MM.1S (cell line): ENCODE measurements around the gene ANO2.

Experiments used
- DNase-seq: peaks from one replicate; pipeline ENCODE4 v3.0.0-alpha.2; 2015
- H2AFZ ChIP-seq: fragments of 300-600 bp; sonication (generic); 2 replicates; pipeline ENCODE4 v1.6.0; 2016; ENCODE audit warnings: antibody characterized with exemption, low read length
- H3F3A ChIP-seq: fragments of 300-600 bp; sonication (generic); 2 replicates; pipeline ENCODE4 v1.6.1; 2016; ENCODE audit warnings: mild to moderate bottlenecking, antibody characterized with exemption, low read length, moderate library complexity, mixed read lengths; ENCODE audit not compliant: insufficient read depth
- H3K27ac ChIP-seq: fragments of 300-600 bp; sonication (generic); 2 replicates; pipeline ENCODE4 v1.5.1; 2016; ENCODE audit warnings: mild to moderate bottlenecking, low read length
- H3K27me3 ChIP-seq: fragments of 300-600 bp; sonication (generic); replicated peaks from 2 replicates; pipeline ENCODE4 v1.6.0; 2016; ENCODE audit warnings: low read length; ENCODE audit not compliant: insufficient read depth
- H3K36me3 ChIP-seq: fragments of 300-600 bp; sonication (generic); replicated peaks from 2 replicates; pipeline ENCODE4 v1.6.1; 2016; ENCODE audit warnings: mild to moderate bottlenecking, low read length, mixed read lengths; ENCODE audit not compliant: insufficient read depth
- H3K4me1 ChIP-seq: fragments of 300-600 bp; sonication (generic); 2 replicates; pipeline ENCODE4 v1.6.1; 2016; ENCODE audit warnings: low read length, mixed read lengths
- H3K4me2 ChIP-seq: fragments of 300-600 bp; sonication (generic); 2 replicates; pipeline ENCODE4 v1.6.0; 2016; ENCODE audit warnings: low read depth, low read length
- H3K4me3 ChIP-seq: fragments of 300-600 bp; sonication (generic); 2 replicates; pipeline ENCODE4 v1.5.1; 2016; ENCODE audit warnings: low read length, mixed read lengths
- H3K79me2 ChIP-seq: fragments of 300-600 bp; sonication (generic); 2 replicates; pipeline ENCODE4 v1.6.1; 2016; ENCODE audit warnings: mixed run types, low read length, mixed read lengths
- H3K9ac ChIP-seq: fragments of 300-600 bp; sonication (generic); 2 replicates; pipeline ENCODE4 v1.6.1; 2016; ENCODE audit warnings: low read length, mixed read lengths
- H3K9me2 ChIP-seq: fragments of 300-600 bp; sonication (generic); replicated peaks from 2 replicates; pipeline ENCODE4 v1.6.1; 2016; ENCODE audit warnings: mild to moderate bottlenecking, low read length, mixed read lengths; ENCODE audit not compliant: insufficient read depth
- H3K9me3 ChIP-seq: fragments of 300-600 bp; sonication (generic); replicated peaks from 2 replicates; pipeline ENCODE4 v1.6.1; 2016; ENCODE audit warnings: mild to moderate bottlenecking, low read length, mixed read lengths; ENCODE audit not compliant: insufficient read depth
- H4K20me1 ChIP-seq: fragments of 300-600 bp; sonication (generic); 2 replicates; pipeline ENCODE4 v1.6.1; 2016; ENCODE audit warnings: mild to moderate bottlenecking, low read length, moderate library complexity, mixed read lengths; ENCODE audit not compliant: insufficient read depth
- EZH2 ChIP-seq: fragments of 300-600 bp; sonication (generic); optimal IDR thresholded peaks from 2 replicates; pipeline ENCODE3; 2017; ENCODE audit warnings: low read depth, mild to moderate bottlenecking, antibody characterized with exemption, low read length, mixed read lengths
- EZH2phosphoT487 ChIP-seq: fragments of 300-600 bp; sonication (generic); IDR thresholded peaks from 2 replicates; pipeline ENCODE4 v1.6.1; 2018; ENCODE audit warnings: antibody characterized with exemption, low read length
- TF ChIP-seq, protein P1 (sequence below): fragments of 300-600 bp; sonication (generic); IDR thresholded peaks from 2 replicates; pipeline ENCODE4 v1.5.1; 2016; ENCODE audit warnings: antibody characterized with exemption, low read length, mixed read lengths

The ANO2 gene

GRCh38 chr12:5515458-5515857 is 429.6 kb downstream of the ANO2 start:
- no peak for DNase-seq
- Histone ChIP-seq H2AFZ (no peak overlapping the region), H3K27me3 (no peaks in the 10 kb centered on the region), H3K27ac (no peak overlapping the region), H3K4me2 (no peak overlapping the region), H3K36me3 (no peaks in the 10 kb centered on the region), H3K9me2 (no peaks in the 10 kb centered on the region), H3K79me2 (no peaks in the 10 kb centered on the region), H3F3A (no peaks in the 10 kb centered on the region), H3K9me3 (no peaks in the 10 kb centered on the region), H4K20me1 (no peaks in the 10 kb centered on the region), H3K4me3 (no peak overlapping the region), H3K4me1 (no peaks in the 10 kb centered on the region), H3K9ac (no peak overlapping the region)
- TF ChIP-seq, protein P1, sequence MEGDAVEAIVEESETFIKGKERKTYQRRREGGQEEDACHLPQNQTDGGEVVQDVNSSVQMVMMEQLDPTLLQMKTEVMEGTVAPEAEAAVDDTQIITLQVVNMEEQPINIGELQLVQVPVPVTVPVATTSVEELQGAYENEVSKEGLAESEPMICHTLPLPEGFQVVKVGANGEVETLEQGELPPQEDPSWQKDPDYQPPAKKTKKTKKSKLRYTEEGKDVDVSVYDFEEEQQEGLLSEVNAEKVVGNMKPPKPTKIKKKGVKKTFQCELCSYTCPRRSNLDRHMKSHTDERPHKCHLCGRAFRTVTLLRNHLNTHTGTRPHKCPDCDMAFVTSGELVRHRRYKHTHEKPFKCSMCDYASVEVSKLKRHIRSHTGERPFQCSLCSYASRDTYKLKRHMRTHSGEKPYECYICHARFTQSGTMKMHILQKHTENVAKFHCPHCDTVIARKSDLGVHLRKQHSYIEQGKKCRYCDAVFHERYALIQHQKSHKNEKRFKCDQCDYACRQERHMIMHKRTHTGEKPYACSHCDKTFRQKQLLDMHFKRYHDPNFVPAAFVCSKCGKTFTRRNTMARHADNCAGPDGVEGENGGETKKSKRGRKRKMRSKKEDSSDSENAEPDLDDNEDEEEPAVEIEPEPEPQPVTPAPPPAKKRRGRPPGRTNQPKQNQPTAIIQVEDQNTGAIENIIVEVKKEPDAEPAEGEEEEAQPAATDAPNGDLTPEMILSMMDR, result no peak
- TF ChIP-seq EZH2phosphoT487 (no peak), EZH2 (no peak)

DNA sequence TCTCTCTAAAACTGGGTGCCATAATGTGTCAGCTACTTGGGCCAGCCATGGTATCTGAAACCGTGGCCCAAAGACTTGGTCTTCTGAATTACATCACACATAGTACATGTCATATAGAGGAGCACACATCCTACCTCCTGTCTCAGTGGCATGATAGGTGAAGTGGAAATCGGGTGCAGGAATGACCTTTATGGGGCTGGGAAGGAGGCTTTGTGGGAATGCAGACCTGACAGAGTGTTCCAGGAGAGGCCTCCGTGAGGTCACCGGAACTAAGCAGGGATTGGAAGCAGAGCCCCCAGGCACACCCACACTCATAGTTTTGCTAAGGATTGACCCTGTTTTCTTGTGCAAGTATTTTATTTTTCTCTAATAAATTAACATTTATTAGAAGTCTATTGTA is 430.5 kb downstream of the ANO2 start:
- no peak overlapping the region for H3K9ac ChIP-seq
- H3K4me2 ChIP-seq, result no peak overlapping the region
- H3K79me2 ChIP-seq, result no peaks in the 10 kb centered on the region
- H3K27ac ChIP-seq, result no peak overlapping the region
- H3K9me2 ChIP-seq, result no peaks in the 10 kb centered on the region
- no peaks in the 10 kb centered on the region for H3K9me3 ChIP-seq
- H3K27me3 ChIP-seq, result no peaks in the 10 kb centered on the region
- no peak overlapping the region for H2AFZ ChIP-seq
- TF ChIP-seq EZH2phosphoT487, result no peak
- TF ChIP-seq, protein P1, result no peak
- no peak for TF ChIP-seq EZH2
- DNase-seq, result no peak
- H3F3A ChIP-seq, result no peaks in the 10 kb centered on the region
- H4K20me1 ChIP-seq, result no peaks in the 10 kb centered on the region
- no peak overlapping the region for H3K4me3 ChIP-seq
- H3K36me3 ChIP-seq, result no peaks in the 10 kb centered on the region
- H3K4me1 ChIP-seq, result no peaks in the 10 kb centered on the region

- H3K4me2 ChIP-seq, result no peak overlapping the region
- H3K9me2 ChIP-seq, result no peaks in the 10 kb centered on the region
- H2AFZ ChIP-seq, result no peak overlapping the region
- no peaks in the 10 kb centered on the region for H3K27me3 ChIP-seq
- no peak for DNase-seq
- no peak overlapping the region for H3K9ac ChIP-seq
- no peaks in the 10 kb centered on the region for H3K9me3 ChIP-seq
- H3K79me2 ChIP-seq, result no peaks in the 10 kb centered on the region
- no peaks in the 10 kb centered on the region for H3F3A ChIP-seq
- H3K36me3 ChIP-seq, result no peaks in the 10 kb centered on the region
- no peaks in the 10 kb centered on the region for H3K4me1 ChIP-seq
- H3K27ac ChIP-seq, result no peak overlapping the region
- no peak overlapping the region for H3K4me3 ChIP-seq
- TF ChIP-seq EZH2 (no peak), EZH2phosphoT487 (no peak)
- TF ChIP-seq, protein P1, result no peak
- no peaks in the 10 kb centered on the region for H4K20me1 ChIP-seq
These were observed 431.0 kb downstream of the ANO2 start for GRCh38 chr12:5514016-5514415.
